ENCODE data around the gene BMERB1. TPM values are rescaled to one million over a fixed set of nuclear protein-coding genes. Genes with fewer than 3 reads are reported as not detected.
"Not testable (repeated sequence)": the region's sequence is repeated elsewhere in the genome, so short reads cannot be mapped to it uniquely, and the experiment has no call there.

The BMERB1 gene
- polyA plus RNA-seq, 1 of the 3 experiments (the other 2 are of a cell fraction), result 33.9 TPM

DNA sequence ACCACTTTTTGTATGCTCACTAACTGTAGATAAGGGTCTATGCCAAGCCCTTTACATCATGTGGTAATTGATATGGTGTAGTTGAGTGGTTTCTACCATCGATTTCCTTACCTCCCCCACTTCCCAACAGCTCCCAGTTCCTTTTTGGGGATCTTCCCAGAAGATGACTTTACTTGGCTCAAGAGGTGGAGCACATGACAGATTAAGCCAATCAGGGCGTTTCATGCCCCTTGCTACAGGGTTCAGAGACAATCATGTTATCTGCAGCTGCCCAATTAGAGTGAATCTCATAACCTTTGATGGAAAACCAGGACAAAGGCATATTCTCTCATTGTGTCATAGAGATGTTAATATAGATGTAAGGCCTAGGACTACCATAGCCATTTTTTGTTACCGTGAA, 16.2 kb upstream of the BMERB1 start:
- no peaks in the 10 kb centered on the region for H3K27me3 ChIP-seq (ENCODE audit: insufficient read depth)
- ChIA-PET POLR2A (no interaction called here), CTCF (interaction anchor here (1.0 kb wide), 1 partner anchor 10 kb away, joined by 5 read pairs; no protein-coding TSS in a partner anchor)
- no peaks in the 10 kb centered on the region for H3F3A ChIP-seq (replicated peaks; ENCODE audit: insufficient read depth)
- no peak overlapping the region for H2AFZ ChIP-seq (ENCODE audit: low read depth)
- H3K79me2 ChIP-seq (ENCODE audit: insufficient read depth), result no peaks in the 10 kb centered on the region
- H4K20me1 ChIP-seq (ENCODE audit: insufficient read depth), result no peaks in the 10 kb centered on the region
- H3K4me1 ChIP-seq (ENCODE audit: control insufficient read depth in 1 of 2, insufficient read depth in 2 of 2, low read depth in 1 of 2, low read length in 1 of 2), result no peaks in the 10 kb centered on the region; a peak in 1 of 4 replicates
- 81% methylated on average over 3 of the region's 3 CpGs for WGBS (ENCODE audit: low lambda C conversion rate)
- H3K36me3 ChIP-seq (replicated peaks in 1 of 2; ENCODE audit: control insufficient read depth in 1 of 2, insufficient read depth in 2 of 2, low read length in 1 of 2), result no peaks in the 10 kb centered on the region
- H3K9me3 ChIP-seq, result no peaks in the 10 kb centered on the region
- DNase-seq, result no peak
- H3K9me2 ChIP-seq, result no peaks in the 10 kb centered on the region
- TF ChIP-seq CHD2 (IDR thresholded peaks at IDR 0.05; ENCODE audit: low read length, partially characterized antibody) (no peak), FOSL2 (IDR thresholded peaks at IDR 0.05; ENCODE audit: borderline replicate concordance, low read depth) (no peak), SIN3A (IDR thresholded peaks at IDR 0.05; ENCODE audit: borderline replicate concordance, low read depth, low read length) (no peak), TCF12 (IDR thresholded peaks at IDR 0.05) (no peak)
- H3K27ac ChIP-seq (ENCODE audit: low read depth in 2 of 2, low read length in 1 of 2), result no peak overlapping the region
- H3K9ac ChIP-seq, result no peak overlapping the region
- H3K4me2 ChIP-seq, result no peak overlapping the region
- no peak overlapping the region for H3K4me3 ChIP-seq (ENCODE audit: low read depth in 2 of 2, low read length in 1 of 2)

DNA sequence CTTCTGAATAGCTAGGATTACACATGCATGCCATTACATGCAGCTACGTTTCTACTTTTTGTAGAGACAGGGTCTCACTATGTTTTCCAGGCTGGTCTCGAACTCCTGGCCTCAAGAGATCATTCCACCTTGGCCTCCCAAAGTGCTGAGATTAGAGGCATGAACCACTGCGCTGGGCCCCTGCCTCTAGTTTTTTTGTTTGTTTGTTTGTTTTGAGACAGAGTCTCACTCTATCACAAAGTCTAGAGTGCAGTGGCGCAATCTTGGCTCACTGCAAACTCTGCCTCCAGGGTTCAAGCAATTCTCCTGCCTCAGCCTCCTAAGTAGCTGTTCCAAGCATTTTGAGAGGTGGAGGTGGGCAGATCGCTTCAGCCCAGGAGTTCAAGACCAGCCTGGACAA, 12.7 kb upstream of the BMERB1 start:
- H3K9me3 ChIP-seq; H3F3A ChIP-seq (replicated peaks; ENCODE audit: insufficient read depth); POLR2A ChIA-PET; DNase-seq; H4K20me1 ChIP-seq (ENCODE audit: insufficient read depth); H3K4me1 ChIP-seq (ENCODE audit: control insufficient read depth in 1 of 2, insufficient read depth in 2 of 2, low read depth in 1 of 2, low read length in 1 of 2); H3K4me3 ChIP-seq (ENCODE audit: low read depth in 2 of 2, low read length in 1 of 2); H3K9me2 ChIP-seq; H3K27ac ChIP-seq (ENCODE audit: low read depth in 2 of 2, low read length in 1 of 2); H3K27me3 ChIP-seq (ENCODE audit: insufficient read depth); H3K79me2 ChIP-seq (ENCODE audit: insufficient read depth); H3K4me2 ChIP-seq; H3K9ac ChIP-seq; H2AFZ ChIP-seq (ENCODE audit: low read depth); H3K36me3 ChIP-seq (replicated peaks in 1 of 2; ENCODE audit: control insufficient read depth in 1 of 2, insufficient read depth in 2 of 2, low read length in 1 of 2): not testable (repeated sequence)
- CTCF ChIA-PET, result interaction anchor here (2.0 kb wide), 1 partner anchor 129 kb away, joined by 5 read pairs; no protein-coding TSS in a partner anchor
- 75% methylated on average over 5 of the region's 5 CpGs for WGBS (ENCODE audit: low lambda C conversion rate)

DNA sequence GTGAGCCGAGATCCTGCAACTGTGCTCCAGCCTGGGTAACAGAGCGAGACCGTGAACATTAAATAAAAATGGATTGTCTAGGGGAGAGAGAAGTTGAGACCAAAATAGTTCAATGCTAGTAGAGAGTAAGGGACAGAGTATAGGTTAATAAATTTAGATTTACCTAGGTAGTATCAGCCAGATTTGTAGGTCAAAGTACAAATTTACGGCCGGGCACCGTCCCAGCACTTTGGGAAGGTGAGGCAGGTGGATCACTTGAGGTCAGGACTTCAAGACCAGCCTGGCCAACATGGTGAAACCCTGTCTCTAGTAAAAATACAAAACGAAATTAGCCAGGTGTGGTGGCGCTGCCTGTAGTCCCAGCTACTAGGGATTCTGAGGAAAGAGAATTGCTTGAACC, 12.2 kb upstream of the BMERB1 start:
- H3K36me3 ChIP-seq (replicated peaks in 1 of 2; ENCODE audit: control insufficient read depth in 1 of 2, insufficient read depth in 2 of 2, low read length in 1 of 2), result no peaks in the 10 kb centered on the region
- no peak overlapping the region for H3K4me3 ChIP-seq (ENCODE audit: low read depth in 2 of 2, low read length in 1 of 2)
- CTCF ChIA-PET, result interaction anchor here (2.0 kb wide), 1 partner anchor 129 kb away, joined by 5 read pairs; no protein-coding TSS in a partner anchor
- no peaks in the 10 kb centered on the region for H3F3A ChIP-seq (replicated peaks; ENCODE audit: insufficient read depth)
- WGBS (ENCODE audit: low lambda C conversion rate), result 78% methylated on average over 8 of the region's 8 CpGs
- H3K4me2 ChIP-seq, result no peak overlapping the region
- no peaks in the 10 kb centered on the region for H4K20me1 ChIP-seq (ENCODE audit: insufficient read depth)
- H2AFZ ChIP-seq (ENCODE audit: low read depth), result no peak overlapping the region
- no peak overlapping the region for H3K27ac ChIP-seq (ENCODE audit: low read depth in 2 of 2, low read length in 1 of 2)
- H3K9me3 ChIP-seq, result no peaks in the 10 kb centered on the region
- no peak for DNase-seq
- POLR2A ChIA-PET, result no interaction called here
- H3K9ac ChIP-seq, result no peak overlapping the region
- H3K27me3 ChIP-seq (ENCODE audit: insufficient read depth), result no peaks in the 10 kb centered on the region; the same call in 1 of the 2 replicates
- H3K4me1 ChIP-seq (ENCODE audit: control insufficient read depth in 1 of 2, insufficient read depth in 2 of 2, low read depth in 1 of 2, low read length in 1 of 2), result no peaks in the 10 kb centered on the region
- H3K79me2 ChIP-seq (ENCODE audit: insufficient read depth), result no peaks in the 10 kb centered on the region
- no peak for TF ChIP-seq TAF1 (IDR thresholded peaks at IDR 0.05; ENCODE audit: borderline replicate concordance, low read depth, low read length)
- TF ChIP-seq, protein P1, sequence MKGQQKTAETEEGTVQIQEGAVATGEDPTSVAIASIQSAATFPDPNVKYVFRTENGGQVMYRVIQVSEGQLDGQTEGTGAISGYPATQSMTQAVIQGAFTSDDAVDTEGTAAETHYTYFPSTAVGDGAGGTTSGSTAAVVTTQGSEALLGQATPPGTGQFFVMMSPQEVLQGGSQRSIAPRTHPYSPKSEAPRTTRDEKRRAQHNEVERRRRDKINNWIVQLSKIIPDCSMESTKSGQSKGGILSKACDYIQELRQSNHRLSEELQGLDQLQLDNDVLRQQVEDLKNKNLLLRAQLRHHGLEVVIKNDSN (IDR thresholded peaks at IDR 0.05; ENCODE audit: borderline replicate concordance, low read depth), result no peak
- TF ChIP-seq SIN3A (IDR thresholded peaks at IDR 0.05; ENCODE audit: borderline replicate concordance, low read depth, low read length), result no peak
- TF ChIP-seq, protein P2, sequence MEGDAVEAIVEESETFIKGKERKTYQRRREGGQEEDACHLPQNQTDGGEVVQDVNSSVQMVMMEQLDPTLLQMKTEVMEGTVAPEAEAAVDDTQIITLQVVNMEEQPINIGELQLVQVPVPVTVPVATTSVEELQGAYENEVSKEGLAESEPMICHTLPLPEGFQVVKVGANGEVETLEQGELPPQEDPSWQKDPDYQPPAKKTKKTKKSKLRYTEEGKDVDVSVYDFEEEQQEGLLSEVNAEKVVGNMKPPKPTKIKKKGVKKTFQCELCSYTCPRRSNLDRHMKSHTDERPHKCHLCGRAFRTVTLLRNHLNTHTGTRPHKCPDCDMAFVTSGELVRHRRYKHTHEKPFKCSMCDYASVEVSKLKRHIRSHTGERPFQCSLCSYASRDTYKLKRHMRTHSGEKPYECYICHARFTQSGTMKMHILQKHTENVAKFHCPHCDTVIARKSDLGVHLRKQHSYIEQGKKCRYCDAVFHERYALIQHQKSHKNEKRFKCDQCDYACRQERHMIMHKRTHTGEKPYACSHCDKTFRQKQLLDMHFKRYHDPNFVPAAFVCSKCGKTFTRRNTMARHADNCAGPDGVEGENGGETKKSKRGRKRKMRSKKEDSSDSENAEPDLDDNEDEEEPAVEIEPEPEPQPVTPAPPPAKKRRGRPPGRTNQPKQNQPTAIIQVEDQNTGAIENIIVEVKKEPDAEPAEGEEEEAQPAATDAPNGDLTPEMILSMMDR (IDR thresholded peaks at IDR 0.05), result no peak
- TF ChIP-seq CHD2 (IDR thresholded peaks at IDR 0.05; ENCODE audit: low read length, partially characterized antibody), result no peak
- TF ChIP-seq RAD21 (IDR thresholded peaks at IDR 0.05; ENCODE audit: low read length), result no peak
- TF ChIP-seq MXI1 (IDR thresholded peaks at IDR 0.05; ENCODE audit: low read depth, low read length), result no peak
- no peak for TF ChIP-seq NRF1 (IDR thresholded peaks at IDR 0.05; ENCODE audit: low read depth, low read length)
- TF ChIP-seq JUND (IDR thresholded peaks at IDR 0.05), result no peak
- H3K9me2 ChIP-seq, result no peaks in the 10 kb centered on the region
